Sigmoid colon (tissue), 4 donors: ENCODE data around the gene CAPN5.

Source experiments
- CTCF ChIP-seq, 4 experiments: fragments of 450-650 bp in 3 of 4; fragments of 200-600 bp in 1 of 4; IDR thresholded peaks; one replicate each; pipeline ENCODE4 v1.5.1; 2016 to 2019; ENCODE audit warnings: antibody characterized with exemption in 4 of 4, mild to moderate bottlenecking in 3 of 4, moderate library complexity in 2 of 4
- EP300 ChIP-seq, 4 donors: sonication (generic); formaldehyde crosslinking; IDR thresholded peaks; one replicate each; pipeline ENCODE4 v1.6.1; 2017; ENCODE audit warnings: antibody characterized with exemption in 4 of 4
- POLR2A ChIP-seq, 2 donors: fragments of 450-650 bp; IDR thresholded peaks; one replicate each; pipeline ENCODE4 v1.6.1; 2016; ENCODE audit warnings: antibody characterized with exemption in 2 of 2, mild to moderate bottlenecking in 2 of 2, moderate library complexity in 2 of 2
- POLR2AphosphoS5 ChIP-seq, 4 donors: sonication (generic); formaldehyde crosslinking; IDR thresholded peaks; one replicate each; pipeline ENCODE4 v1.6.1; 2017; ENCODE audit warnings: antibody characterized with exemption in 4 of 4

GRCh38 chr11:77067861-77068443 lies 1.2 kb downstream of the CAPN5 start:
- TF ChIP-seq CTCF (IDR thresholded peaks at IDR 0.05) (no peak), POLR2AphosphoS5 (IDR thresholded peaks at IDR 0.05) (no peak), EP300 (IDR thresholded peaks at IDR 0.05) (no peak), POLR2A (IDR thresholded peaks at IDR 0.05) (no peak)
